Glutamatergic neuron (in vitro differentiated cells): ENCODE measurements around the gene MLPH. TPM values are rescaled to one million over a fixed set of nuclear protein-coding genes. Genes with fewer than 3 reads are reported as not detected.

Source experiments
- DNase-seq: peaks from one replicate; pipeline ENCODE4 v3.0.0; 2022
- H3K27ac Mint-ChIP-seq: one replicate; pipeline ENCODE4 v1.8.0; 2020; ENCODE audit warnings: mild to moderate bottlenecking, mixed read lengths, inconsistent platforms; ENCODE audit not compliant: unreplicated experiment
- H3K27me3 Mint-ChIP-seq: one replicate; pipeline ENCODE4 v1.8.0; 2020; ENCODE audit warnings: mild to moderate bottlenecking, moderate library complexity, mixed read lengths, inconsistent platforms; ENCODE audit not compliant: unreplicated experiment
- H3K36me3 Mint-ChIP-seq: one replicate; pipeline ENCODE4 v1.8.0; 2020; ENCODE audit warnings: mild to moderate bottlenecking, mixed read lengths, inconsistent platforms; ENCODE audit not compliant: unreplicated experiment
- H3K4me1 Mint-ChIP-seq: one replicate; pipeline ENCODE4 v1.8.0; 2020; ENCODE audit warnings: mild to moderate bottlenecking, low read depth, mixed read lengths, inconsistent platforms; ENCODE audit not compliant: unreplicated experiment
- H3K4me3 Mint-ChIP-seq: one replicate; pipeline ENCODE4 v1.8.0; 2020; ENCODE audit warnings: mild to moderate bottlenecking, mixed read lengths, inconsistent platforms; ENCODE audit not compliant: unreplicated experiment
- H3K9me3 Mint-ChIP-seq: one replicate; pipeline ENCODE4 v1.8.0; 2020; ENCODE audit warnings: mild to moderate bottlenecking, moderate library complexity, mixed read lengths, inconsistent platforms; ENCODE audit not compliant: unreplicated experiment
- CTCF ChIP-seq: fragments of 200-600 bp; sonication (generic); IDR thresholded peaks from one replicate; pipeline ENCODE4 v1.5.0; 2021; ENCODE audit not compliant: partially characterized antibody, unreplicated experiment
- long read RNA-seq: library from polyadenylated mRNA; unstranded; transcript quantifications from one replicate; pipeline ENCODE4 v2.0.0, GENCODE V29; 2020; ENCODE audit not compliant: unreplicated experiment
- total RNA-seq: library from RNA; stranded (reverse); fragmentation: NEBNext Ultra II Directional; extraction: Animal tissue kit (Norgen Biotek cat#: 25700); gene quantifications from one replicate; pipeline ENCODE4 v1.2.1, GENCODE V29; 2021; ENCODE audit not compliant: unreplicated experiment

Gene MLPH
- total RNA-seq: 4.3 TPM
- long read RNA-seq, partial matches to known transcripts: 2 of 2 reads
- long read RNA-seq, other reads (novel, unspliced or antisense): 0 of 2 reads

DNA sequence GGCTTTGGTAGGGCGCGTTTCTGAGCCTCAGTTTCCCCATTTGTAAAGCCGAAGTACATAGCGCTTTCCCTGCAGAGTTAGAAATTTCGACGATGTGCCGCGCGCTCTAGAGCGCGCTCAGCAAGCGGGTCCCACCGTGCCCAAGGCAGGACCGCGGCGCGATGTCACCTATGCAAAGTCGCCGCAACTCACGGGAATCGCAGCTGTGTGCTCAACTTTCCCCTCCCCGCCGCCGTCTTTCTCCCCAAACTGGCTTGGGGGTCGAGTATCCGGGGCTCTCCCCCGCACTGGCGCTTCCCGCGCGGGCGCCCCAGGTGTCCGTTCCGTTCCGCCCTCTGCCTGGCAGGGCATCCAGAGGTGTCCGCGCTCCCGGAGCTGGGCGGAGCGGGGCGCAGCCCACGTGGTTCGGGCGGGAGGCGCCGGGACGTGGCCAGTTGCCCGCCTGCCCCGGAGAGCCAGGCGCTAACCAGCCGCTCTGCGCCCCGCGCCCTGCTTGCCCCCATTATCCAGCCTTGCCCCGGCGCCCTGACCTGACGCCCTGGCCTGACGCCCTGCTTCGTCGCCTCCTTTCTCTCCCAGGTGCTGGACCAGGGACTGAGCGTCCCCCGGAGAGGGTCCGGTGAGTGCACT lies at the start of gene MLPH:
MLPH (plus strand) TSS at position 433 of the 630 bp plus-strand sequence. CDS start 6,176 bp downstream, outside the sequence.
- Mint-ChIP-seq H3K4me3 (peak within 1 kb of the TSS; percentile 82), H3K27me3 (peaks cover 3% of the 10 kb centered on the region), H3K4me1 (peaks cover 10% of the 10 kb centered on the region), H3K27ac (no peak within 1 kb of the TSS), H3K36me3 (peaks cover 16% of the 10 kb centered on the region), H3K9me3 (peaks cover 7% of the 10 kb centered on the region)
- no peak for DNase-seq
- TF ChIP-seq CTCF: no peak

- Mint-ChIP-seq H3K27me3 (peaks cover 6% of the 10 kb centered on the region), H3K36me3 (no peaks in the 10 kb centered on the region), H3K27ac (no peak overlapping the region), H3K4me1 (no peaks in the 10 kb centered on the region), H3K9me3 (no peaks in the 10 kb centered on the region), H3K4me3 (no peak overlapping the region)
- no peak for TF ChIP-seq CTCF
- no peak for DNase-seq
Measured at GRCh38 chr2:237437566-237437965, 49.5 kb upstream of the MLPH start.

- Mint-ChIP-seq H3K36me3 (no peaks in the 10 kb centered on the region), H3K27ac (no peak overlapping the region), H3K27me3 (peaks cover 3% of the 10 kb centered on the region), H3K4me3 (no peak overlapping the region), H3K4me1 (no peaks in the 10 kb centered on the region), H3K9me3 (no peaks in the 10 kb centered on the region)
- no peak for DNase-seq
- TF ChIP-seq CTCF: no peak
Measured at GRCh38 chr2:237438080-237438940, 48.7 kb upstream of the MLPH start.

GRCh38 chr2:237440819-237441281 lies 46.2 kb upstream of the MLPH start:
- H3K4me1 Mint-ChIP-seq: no peaks in the 10 kb centered on the region
- H3K9me3 Mint-ChIP-seq: no peaks in the 10 kb centered on the region
- no peaks in the 10 kb centered on the region for H3K27me3 Mint-ChIP-seq
- H3K36me3 Mint-ChIP-seq: no peaks in the 10 kb centered on the region
- no peak overlapping the region for H3K4me3 Mint-ChIP-seq
- no peak for TF ChIP-seq CTCF
- H3K27ac Mint-ChIP-seq: no peak overlapping the region
- DNase-seq: no peak
